ENCODE measurements around the gene WNK4. TPM values are rescaled to one million over a fixed set of nuclear protein-coding genes. Genes with fewer than 3 reads are reported as not detected.

Gene WNK4
- total and polyA plus RNA-seq, 8 donors = 1.1 to 30.4 (median 2.7) TPM

DNA sequence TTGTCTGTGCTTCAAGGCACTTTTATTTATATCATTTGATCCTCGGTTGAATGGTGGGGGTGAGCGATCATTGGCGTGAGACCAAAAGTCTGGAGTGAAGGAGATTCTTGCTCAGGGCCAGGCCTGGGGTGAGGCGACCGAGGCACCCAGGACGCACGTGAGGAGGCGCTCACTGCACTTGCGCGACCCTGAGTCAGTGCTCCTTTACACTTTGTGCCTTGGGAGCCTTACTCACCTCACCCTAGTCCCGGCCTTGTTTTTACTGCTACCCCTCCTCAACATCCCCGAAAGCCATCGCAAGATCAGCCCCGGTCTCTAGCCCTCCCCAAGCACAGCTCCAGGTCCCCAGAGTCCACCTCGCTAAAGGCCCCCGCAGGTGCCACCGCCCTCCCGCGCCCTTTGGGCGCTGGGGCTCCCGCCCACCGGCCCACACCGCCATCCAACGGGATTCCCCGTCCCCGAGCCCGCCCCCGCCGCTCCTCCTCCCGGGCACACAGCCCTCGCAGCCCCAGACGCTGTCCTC lies 36.1 kb upstream of the WNK4 start:
- Histone ChIP-seq H3K4me3 (peak overlapping the region; percentile 57 to 86 (median 73)), H3K36me3 (peaks cover 0 to 6% (median 2%) of the 10 kb centered on the region in 4 donors), H3K27ac (peak overlapping the region; percentile 94 to 97 (median 96)), H3K27me3 (no peaks in the 10 kb centered on the region), H3K4me1 (peaks cover 11 to 56% (median 47%) of the 10 kb centered on the region in 4 donors), H3K9me3 (no peaks in the 10 kb centered on the region)
- 1 to 4% (median 1%) methylated on average over 28 to 32 of the region's 32 CpGs for whole genome bisulfite sequencing, 5 donors
- peak; percentile 76 to 86 for DNase-seq
- TF ChIP-seq, protein P1, sequence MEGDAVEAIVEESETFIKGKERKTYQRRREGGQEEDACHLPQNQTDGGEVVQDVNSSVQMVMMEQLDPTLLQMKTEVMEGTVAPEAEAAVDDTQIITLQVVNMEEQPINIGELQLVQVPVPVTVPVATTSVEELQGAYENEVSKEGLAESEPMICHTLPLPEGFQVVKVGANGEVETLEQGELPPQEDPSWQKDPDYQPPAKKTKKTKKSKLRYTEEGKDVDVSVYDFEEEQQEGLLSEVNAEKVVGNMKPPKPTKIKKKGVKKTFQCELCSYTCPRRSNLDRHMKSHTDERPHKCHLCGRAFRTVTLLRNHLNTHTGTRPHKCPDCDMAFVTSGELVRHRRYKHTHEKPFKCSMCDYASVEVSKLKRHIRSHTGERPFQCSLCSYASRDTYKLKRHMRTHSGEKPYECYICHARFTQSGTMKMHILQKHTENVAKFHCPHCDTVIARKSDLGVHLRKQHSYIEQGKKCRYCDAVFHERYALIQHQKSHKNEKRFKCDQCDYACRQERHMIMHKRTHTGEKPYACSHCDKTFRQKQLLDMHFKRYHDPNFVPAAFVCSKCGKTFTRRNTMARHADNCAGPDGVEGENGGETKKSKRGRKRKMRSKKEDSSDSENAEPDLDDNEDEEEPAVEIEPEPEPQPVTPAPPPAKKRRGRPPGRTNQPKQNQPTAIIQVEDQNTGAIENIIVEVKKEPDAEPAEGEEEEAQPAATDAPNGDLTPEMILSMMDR (IDR thresholded peaks at IDR 0.05) = no peak
- TF ChIP-seq POLR2A (IDR thresholded peaks at IDR 0.05) = no peak
- TF ChIP-seq POLR2AphosphoS5 (IDR thresholded peaks at IDR 0.05) = no peak
- TF ChIP-seq EP300 (IDR thresholded peaks at IDR 0.05) = no peak
- intact Hi-C loops (cut with DNase I; ENCODE audit: low total_unique reads) = no loop called here

DNA sequence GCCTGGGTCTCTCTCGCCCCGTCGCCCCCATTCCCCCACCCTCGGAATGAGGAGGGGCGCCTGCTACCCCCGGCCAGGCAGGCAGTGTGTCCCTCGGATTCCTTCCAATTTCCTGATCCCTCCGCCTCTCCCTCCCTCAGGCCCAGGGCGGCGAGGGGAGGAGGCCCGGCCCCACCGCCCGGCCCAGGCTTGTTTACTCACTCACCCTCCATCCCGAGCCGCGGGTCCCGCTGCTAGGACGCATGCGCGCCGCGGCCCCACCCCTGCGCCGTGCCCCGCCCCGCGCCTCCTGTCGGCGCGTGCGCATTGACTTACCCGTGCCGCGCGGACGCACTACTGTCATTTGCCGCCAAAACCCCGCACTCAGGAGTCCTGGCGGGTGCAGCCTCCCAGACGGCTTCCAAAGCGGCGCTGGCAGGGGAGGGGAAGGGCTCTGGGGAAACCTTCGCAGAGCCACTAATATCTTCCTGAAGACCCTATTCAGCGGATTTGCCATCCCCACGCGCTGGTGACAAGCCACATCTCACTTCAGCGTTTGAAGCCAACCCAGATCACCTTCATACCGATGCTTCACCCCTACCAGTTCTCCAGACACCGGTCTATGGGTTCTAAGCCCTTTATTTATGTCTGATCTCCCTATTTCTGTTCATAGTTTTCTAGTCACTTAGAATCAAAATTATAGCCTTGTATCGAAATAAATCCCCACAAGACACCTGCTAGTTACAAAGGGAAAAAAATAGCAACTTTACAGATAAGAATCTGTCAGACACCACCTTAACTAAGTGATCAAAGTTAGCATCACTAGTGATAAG lies 35.4 kb upstream of the WNK4 start, which contains the start of gene EZH1:
TSS of gene EZH1 (minus strand) at position 235 of the 812 bp plus-strand sequence. CDS start 16,099 bp downstream, outside the sequence.
- intact Hi-C loops (cut with DNase I; ENCODE audit: low total_unique reads) = no loop called here
- 4 to 13% (median 5%) methylated on average over 23 to 50 of the region's 50 CpGs for WGBS, 5 donors

DNA sequence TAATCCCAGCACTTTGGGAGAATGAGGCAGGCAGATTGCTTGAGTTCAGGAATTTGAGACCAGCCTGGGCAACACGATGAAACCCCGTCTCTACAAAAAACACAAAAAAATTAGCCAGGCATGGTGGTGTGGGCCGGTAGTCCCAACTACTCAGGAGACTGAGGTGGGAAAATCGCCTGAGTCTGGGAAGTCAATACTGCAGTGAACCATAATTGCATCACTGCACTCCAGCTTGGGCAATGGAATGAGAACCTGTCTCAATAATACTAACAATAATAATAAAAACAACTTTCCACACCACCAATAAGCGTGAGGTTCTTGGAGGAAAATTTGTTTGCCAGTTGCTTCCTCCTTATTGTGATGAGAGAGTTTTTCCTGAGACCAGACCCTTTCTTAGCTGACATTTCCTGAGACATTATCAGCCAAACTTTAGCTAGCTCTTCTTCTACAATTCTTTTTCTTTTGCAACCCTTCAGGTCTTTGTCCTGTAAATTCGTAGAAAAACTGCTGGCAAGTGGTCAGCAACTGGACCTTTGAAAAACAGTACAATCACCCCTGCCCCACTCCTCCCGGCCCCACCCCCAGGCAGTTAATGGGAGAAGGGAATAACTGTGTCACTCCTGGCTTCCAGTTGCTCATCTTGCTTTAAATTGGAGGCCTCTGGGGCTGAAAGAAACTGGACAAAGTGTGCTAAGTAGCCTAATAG lies 32.1 kb upstream of the WNK4 start:
- WGBS, 5 donors = 47 to 66% (median 52%) methylated on average over 7 of the region's 7 CpGs
- peak overlapping the region; percentile 3 to 64 (median 51) for H3K27ac ChIP-seq
- intact Hi-C loops (cut with DNase I; ENCODE audit: low total_unique reads) = no loop called here
- no peaks in the 10 kb centered on the region for H3K9me3 ChIP-seq
- TF ChIP-seq, protein P1 (IDR thresholded peaks at IDR 0.05) = no peak
- TF ChIP-seq EP300 (IDR thresholded peaks at IDR 0.05) (no peak), POLR2A (IDR thresholded peaks at IDR 0.05) (no peak), POLR2AphosphoS5 (IDR thresholded peaks at IDR 0.05) (no peak)
- DNase-seq = peak in 1 of 2 donors; percentile 11
- no peaks in the 10 kb centered on the region for H3K27me3 ChIP-seq
- H3K4me3 ChIP-seq = no peak overlapping the region
- peaks cover 8 to 51% (median 42%) of the 10 kb centered on the region in 4 donors for H3K4me1 ChIP-seq
- no peaks in the 10 kb centered on the region for H3K36me3 ChIP-seq

More for the DNA sequence above, 35.4 kb upstream of the WNK4 start, which contains the start of gene EZH1:
- peak within 1 kb of the TSS; percentile 57 to 86 (median 73) for H3K4me3 ChIP-seq
- no peaks in the 10 kb centered on the region for H3K9me3 ChIP-seq
- peaks cover 0 to 6% (median 2%) of the 10 kb centered on the region in 4 donors for H3K36me3 ChIP-seq
- H3K27ac ChIP-seq = peak within 1 kb of the TSS; percentile 94 to 97 (median 96)
- DNase-seq = peak; percentile 94 to 98
- no peaks in the 10 kb centered on the region for H3K27me3 ChIP-seq
- TF ChIP-seq, protein P1 (IDR thresholded peaks at IDR 0.05) = peak in 1 of 7 experiments; percentile 32
- TF ChIP-seq POLR2AphosphoS5 (IDR thresholded peaks at IDR 0.05) = peak; percentile 74 to 93 (median 79)
- TF ChIP-seq POLR2A (IDR thresholded peaks at IDR 0.05) = peak in 1 of 4 donors; percentile 14
- TF ChIP-seq EP300 (IDR thresholded peaks at IDR 0.05) = no peak
- H3K4me1 ChIP-seq = peaks cover 11 to 62% (median 53%) of the 10 kb centered on the region in 4 donors

All from stomach (tissue), 9 donors.